Hepatocyte (in vitro differentiated cells): ENCODE results near the gene PIGR. TPM values are rescaled to one million over a fixed set of nuclear protein-coding genes. Genes with fewer than 3 reads are reported as not detected.

Experiments used
- DNase-seq: peaks from one replicate; pipeline ENCODE4 v3.0.0-alpha.2; 2016; ENCODE audit warnings: low spot score
- H2AFZ ChIP-seq: fragments of 200-600 bp; sonication (generic); 2 replicates; pipeline ENCODE4 v1.6.0; 2016; ENCODE audit warnings: antibody characterized with exemption, mild to moderate bottlenecking
- H3K27ac ChIP-seq: fragments of 200-600 bp; sonication (generic); 2 replicates; pipeline ENCODE4 v1.5.1; 2016; ENCODE audit warnings: mild to moderate bottlenecking
- H3K27me3 ChIP-seq: fragments of 200-600 bp; sonication (generic); 2 replicates; pipeline ENCODE4 v1.6.1; 2016
- H3K36me3 ChIP-seq: fragments of 200-600 bp; sonication (generic); replicated peaks from 2 replicates; pipeline ENCODE4 v1.5.1; 2016; ENCODE audit warnings: low read depth; ENCODE audit not compliant: insufficient read depth
- H3K4me1 ChIP-seq: fragments of 200-600 bp; sonication (generic); 2 replicates; pipeline ENCODE4 v1.5.1; 2016; ENCODE audit warnings: mild to moderate bottlenecking, moderate library complexity; ENCODE audit not compliant: insufficient read depth
- H3K4me2 ChIP-seq: fragments of 200-600 bp; sonication (generic); 2 replicates; pipeline ENCODE4 v1.6.0; 2016
- H3K4me3 ChIP-seq: fragments of 200-600 bp; sonication (generic); 2 replicates; pipeline ENCODE4 v1.5.1; 2016; ENCODE audit warnings: mild to moderate bottlenecking
- H3K79me2 ChIP-seq: fragments of 200-600 bp; sonication (generic); 2 replicates; pipeline ENCODE4 v1.6.0; 2017; ENCODE audit warnings: mild to moderate bottlenecking
- H3K9me2 ChIP-seq: fragments of 200-600 bp; sonication (generic); replicated peaks from 2 replicates; pipeline ENCODE4 v1.6.0; 2017; ENCODE audit warnings: mild to moderate bottlenecking; ENCODE audit not compliant: insufficient read depth
- H3K9me3 ChIP-seq: fragments of 200-600 bp; sonication (generic); 2 replicates; pipeline ENCODE4 v1.5.1; 2016; ENCODE audit warnings: low read depth, mild to moderate bottlenecking
- H4K20me1 ChIP-seq: fragments of 200-600 bp; sonication (generic); 2 replicates; pipeline ENCODE4 v1.6.0; 2016; ENCODE audit warnings: mild to moderate bottlenecking; ENCODE audit not compliant: insufficient read depth, poor library complexity, severe bottlenecking
- EZH2 ChIP-seq: fragments of 200-600 bp; sonication (generic); IDR thresholded peaks from 2 replicates; pipeline ENCODE4 v1.6.1; 2016; ENCODE audit warnings: antibody characterized with exemption, mild to moderate bottlenecking, borderline replicate concordance
- EZH2phosphoT487 ChIP-seq: fragments of 200-600 bp; sonication (generic); IDR thresholded peaks from one replicate; pipeline ENCODE4 v1.6.1; 2018; ENCODE audit warnings: antibody characterized with exemption, mild to moderate bottlenecking, low read depth, moderate library complexity; ENCODE audit not compliant: unreplicated experiment, severe bottlenecking
- WGBS: methylation state at CpG from one replicate; pipeline ENCODE4 v1.1.6; 2016; ENCODE audit warnings: low lambda C conversion rate; ENCODE audit errors: missing lambda C conversion rate; 5-methylcytosine and 5-hydroxymethylcytosine counted together
- polyA plus RNA-seq: library from polyadenylated mRNA; unstranded; fragments of >200 nt; fragmentation: Nextera tagmentation; extraction: Ambion mirVana; gene quantifications from 2 replicates; pipeline ENCODE4 v1.2.1, GENCODE V29; 2016
- total RNA-seq: library from RNA; depleted of rRNA; stranded (reverse); fragments of >200 nt; gene quantifications from 2 replicates; pipeline ENCODE4 v1.2.3, GENCODE V29; 2014
- TF ChIP-seq, protein P1 (sequence below): fragments of 200-600 bp; sonication (generic); IDR thresholded peaks from 2 replicates; pipeline ENCODE4 v1.5.1; 2016; ENCODE audit warnings: antibody characterized with exemption, mild to moderate bottlenecking; ENCODE audit not compliant: poor library complexity

PIGR gene
- total and polyA plus RNA-seq, 2 experiments from 2014 or later: 8.1 to 22.9 TPM

GRCh38 chr1:206931709-206932108 is 14.6 kb downstream of the PIGR start:
- no peak for DNase-seq
- Histone ChIP-seq H3K36me3 (no peaks in the 10 kb centered on the region), H3K9me2 (no peaks in the 10 kb centered on the region), H3K4me2 (no peak overlapping the region), H3K27ac (no peak overlapping the region), H3K4me1 (no peaks in the 10 kb centered on the region), H3K4me3 (no peak overlapping the region), H2AFZ (no peak overlapping the region), H4K20me1 (no peaks in the 10 kb centered on the region), H3K79me2 (no peaks in the 10 kb centered on the region), H3K27me3 (no peaks in the 10 kb centered on the region), H3K9me3 (no peaks in the 10 kb centered on the region)
- WGBS: 88% methylated on average over 6 of the region's 6 CpGs
- TF ChIP-seq EZH2phosphoT487: no peak
- TF ChIP-seq, protein P1, sequence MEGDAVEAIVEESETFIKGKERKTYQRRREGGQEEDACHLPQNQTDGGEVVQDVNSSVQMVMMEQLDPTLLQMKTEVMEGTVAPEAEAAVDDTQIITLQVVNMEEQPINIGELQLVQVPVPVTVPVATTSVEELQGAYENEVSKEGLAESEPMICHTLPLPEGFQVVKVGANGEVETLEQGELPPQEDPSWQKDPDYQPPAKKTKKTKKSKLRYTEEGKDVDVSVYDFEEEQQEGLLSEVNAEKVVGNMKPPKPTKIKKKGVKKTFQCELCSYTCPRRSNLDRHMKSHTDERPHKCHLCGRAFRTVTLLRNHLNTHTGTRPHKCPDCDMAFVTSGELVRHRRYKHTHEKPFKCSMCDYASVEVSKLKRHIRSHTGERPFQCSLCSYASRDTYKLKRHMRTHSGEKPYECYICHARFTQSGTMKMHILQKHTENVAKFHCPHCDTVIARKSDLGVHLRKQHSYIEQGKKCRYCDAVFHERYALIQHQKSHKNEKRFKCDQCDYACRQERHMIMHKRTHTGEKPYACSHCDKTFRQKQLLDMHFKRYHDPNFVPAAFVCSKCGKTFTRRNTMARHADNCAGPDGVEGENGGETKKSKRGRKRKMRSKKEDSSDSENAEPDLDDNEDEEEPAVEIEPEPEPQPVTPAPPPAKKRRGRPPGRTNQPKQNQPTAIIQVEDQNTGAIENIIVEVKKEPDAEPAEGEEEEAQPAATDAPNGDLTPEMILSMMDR: no peak

- H4K20me1 ChIP-seq: no peaks in the 10 kb centered on the region
- no peaks in the 10 kb centered on the region for H3K27me3 ChIP-seq
- no peak overlapping the region for H3K27ac ChIP-seq
- H3K4me2 ChIP-seq: no peak overlapping the region
- no peak overlapping the region for H2AFZ ChIP-seq
- TF ChIP-seq EZH2phosphoT487 (no peak), EZH2 (no peak)
- TF ChIP-seq, protein P1: no peak
- H3K4me3 ChIP-seq: no peak overlapping the region
- H3K4me1 ChIP-seq: no peaks in the 10 kb centered on the region
- no peaks in the 10 kb centered on the region for H3K9me3 ChIP-seq
- H3K79me2 ChIP-seq: no peaks in the 10 kb centered on the region
- WGBS: 95% methylated on average over 17 of the region's 17 CpGs
- H3K36me3 ChIP-seq: no peaks in the 10 kb centered on the region
- no peak for DNase-seq
- H3K9me2 ChIP-seq: no peaks in the 10 kb centered on the region
Measured at GRCh38 chr1:206930210-206930798, 16.0 kb downstream of the PIGR start.

DNA sequence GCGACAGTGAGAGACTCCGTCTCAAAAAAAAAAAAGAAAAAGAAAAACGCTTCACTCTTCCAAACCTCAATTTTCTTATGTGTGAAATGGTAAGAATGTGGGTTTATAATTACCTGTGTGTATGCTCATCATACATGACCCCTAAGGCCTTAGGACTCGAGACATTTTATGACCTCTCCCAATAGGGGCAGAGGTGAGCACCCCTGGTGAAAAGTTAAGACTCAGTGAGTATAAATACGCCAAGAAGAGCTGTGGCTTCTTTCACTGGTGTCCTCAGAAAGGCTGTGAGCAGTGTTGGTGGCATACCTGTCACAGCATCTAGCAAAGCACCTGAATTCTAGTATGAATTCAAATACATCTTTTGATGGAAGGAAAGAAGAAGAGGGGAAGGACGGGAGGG is 16.7 kb downstream of the PIGR start:
- TF ChIP-seq, protein P1: no peak
- TF ChIP-seq EZH2 (no peak), EZH2phosphoT487 (no peak)
- H2AFZ ChIP-seq: no peak overlapping the region
- no peaks in the 10 kb centered on the region for H4K20me1 ChIP-seq
- H3K9me3 ChIP-seq: no peaks in the 10 kb centered on the region
- H3K9me2 ChIP-seq: no peaks in the 10 kb centered on the region
- H3K27ac ChIP-seq: no peak overlapping the region
- no peaks in the 10 kb centered on the region for H3K4me1 ChIP-seq
- no peaks in the 10 kb centered on the region for H3K79me2 ChIP-seq
- H3K36me3 ChIP-seq: no peaks in the 10 kb centered on the region
- no peaks in the 10 kb centered on the region for H3K27me3 ChIP-seq
- 90% methylated on average over 6 of the region's 6 CpGs for WGBS
- H3K4me2 ChIP-seq: no peak overlapping the region
- DNase-seq: no peak
- no peak overlapping the region for H3K4me3 ChIP-seq
